Heart left ventricle (tissue), 16 donors: ENCODE measurements around the gene OSBPL9. TPM values are rescaled to one million over a fixed set of nuclear protein-coding genes. Genes with fewer than 3 reads are reported as not detected.
A peak's percentile ranks its signal among the peaks of the same experiment; 100 is the strongest.

Source experiments
- ATAC-seq, 4 donors: fragments of 200-7000 bp; cut with Tn5 transposase; one replicate each; pipeline ENCODE4 v1.9.1; 2020 to 2022; ENCODE audit warnings: moderate library complexity in 4 of 4, mild to moderate bottlenecking in 3 of 4, moderate number of reproducible peaks in 1 of 4
- DNase-seq, 5 donors: peaks; one replicate each; pipeline ENCODE4 v3.0.0-alpha.2; 2020
- H3K27ac ChIP-seq, 12 donors: fragments of 200-600 bp; sonication (generic) in 4 of 12; one replicate each; pipeline versions ENCODE4 v1.5.0 to v1.8.0; 2016 to 2022; ENCODE audit warnings: mild to moderate bottlenecking in 2 of 12
- H3K27me3 ChIP-seq, 9 donors: fragments of 200-600 bp; sonication (generic) in 2 of 9; one replicate each; pipeline versions ENCODE4 v1.5.1 to v1.8.0; 2016 to 2022; ENCODE audit warnings: mild to moderate bottlenecking in 3 of 9
- H3K36me3 ChIP-seq, 9 donors: fragments of 200-600 bp; sonication (generic) in 2 of 9; one replicate each; pipeline versions ENCODE4 v1.5.0 to v1.8.0; 2018 to 2022; ENCODE audit warnings: mild to moderate bottlenecking in 2 of 9
- H3K4me1 ChIP-seq, 12 donors: fragments of 200-600 bp; sonication (generic) in 4 of 12; one replicate each; pipeline versions ENCODE4 v1.5.0 to v1.8.0; 2016 to 2022; ENCODE audit warnings: mild to moderate bottlenecking in 3 of 12
- H3K4me3 ChIP-seq, 12 donors: fragments of 200-600 bp; sonication (generic) in 4 of 12; one replicate each; pipeline versions ENCODE4 v1.5.0 to v1.8.0; 2017 to 2022; ENCODE audit warnings: mild to moderate bottlenecking in 9 of 12, moderate library complexity in 4 of 12
- H3K9me3 ChIP-seq, 12 donors: fragments of 200-600 bp; sonication (generic) in 4 of 12; one replicate each; pipeline versions ENCODE4 v1.5.0 to v1.8.0; 2016 to 2022; ENCODE audit warnings: mild to moderate bottlenecking in 1 of 12
- CTCF ChIP-seq, 12 donors: fragments of 200-600 bp; sonication (generic) in 4 of 12; IDR thresholded peaks; one replicate each; pipeline versions ENCODE4 v1.5.0 to v1.8.0; 2018 to 2022; ENCODE audit warnings: antibody characterized with exemption in 12 of 12, mild to moderate bottlenecking in 5 of 12
- POLR2A ChIP-seq, 2 donors: fragments of 450-650 bp; IDR thresholded peaks; one replicate each; pipeline ENCODE4 v1.6.1; 2017; ENCODE audit warnings: antibody characterized with exemption in 2 of 2, mild to moderate bottlenecking in 2 of 2, moderate library complexity in 2 of 2
- WGBS, 4 donors: extraction: QIAGEN DNeasy Blood & Tissue Kit in 2 of 4; methylation state at CpG; one replicate each; pipeline versions ENCODE4 v1.1.5 to v1.1.7; 2013 to 2018; 5-methylcytosine and 5-hydroxymethylcytosine counted together
- intact Hi-C, 10 donors: fragments of 100-400 bp; cut with DNase I; formaldehyde crosslinking; loops; one replicate each; pipeline versions ENCODE4 v1.11.1 to v1.14.2; 2022
- polyA plus RNA-seq, 2 donors: library from polyadenylated mRNA; stranded (reverse); fragments of 200-250 nt; gene quantifications; one replicate each; pipeline ENCODE4 v1.2.3, GENCODE V29; 2013
- total RNA-seq, 9 donors: library from RNA; depleted of rRNA in 2 of 9; stranded (reverse); fragments of >200 nt in 2 of 9; fragmentation: NEBNext Ultra II Directional in 3 of 9; extraction: Animal tissue kit (Norgen Biotek cat#: 25700) in 3 of 9; gene quantifications; one replicate each; pipeline versions ENCODE4 v1.1.0 to v1.2.4, GENCODE V29; 2016 to 2023
- donor health status: ischemic (EF 13 %, LVEDD 7.1; RV severe dilation, severe dysfunction).
- donor health status: healthy with polysubstance abuse.
- donor health status: DM: no; HTN: yes; CAD: no.
- donor health status: DM: no; HTN: no; CAD: no.
- donor health status: ischemic (EF 25% LVEDD 6.9; RV normal size, moderate dysfunction).
- donor health status: ischemic (EF 25% LVEDD 5.7; RV mildly dilated, moderate dysfunction).
- donor health status: healthy.
- donor health status: DM: yes; HTN: yes; CAD: no.
- donor health status: ischemic (EF 35%, LVEDD 5.7; RV mildly dilated, moderate dysfunction).
- donor health status: nonischemic (EF 11% LVEDD 7.7; RV severe dilation, severe dysfunction).
- donor health status: DM: yes; HTN: yes; CAD: no.
- donor health status: PGD.
- donor health status: ischemic (EF 29% LVEDD 5.4; RV normal size, mild dysfunction).
- donor health status: nonischemic (EF 23%, LVEDD 6.1; RV moderate dilation, normal function).

The OSBPL9 gene
- total and polyA plus RNA-seq, 11 donors: 44.5 to 69.5 (median 52.5) TPM

- Histone ChIP-seq H3K4me3 (no peak overlapping the region), H3K27ac (no peak overlapping the region), H3K9me3 (no peaks in the 10 kb centered on the region), H3K36me3 (no peaks in the 10 kb centered on the region), H3K27me3 (no peaks in the 10 kb centered on the region), H3K4me1 (peaks cover 0 to 18% (median 3%) of the 10 kb centered on the region in 12 donors)
- ATAC-seq: no peak
- 89 to 93% (median 91%) methylated on average over 3 of the region's 3 CpGs for WGBS, 4 donors
- TF ChIP-seq CTCF (IDR thresholded peaks at IDR 0.05) (no peak), POLR2A (IDR thresholded peaks at IDR 0.05) (no peak)
- no peak for DNase-seq
- intact Hi-C loops: no loop called here
Observed at GRCh38 chr1:51581238-51581637, 35.7 kb upstream of the OSBPL9 start.

- peak; percentile 73 to 92 (median 81) for DNase-seq
- peak; percentile 95 to 99 (median 98) for ATAC-seq
- TF ChIP-seq POLR2A (IDR thresholded peaks at IDR 0.05) (no peak), CTCF (IDR thresholded peaks at IDR 0.05) (no peak)
- 27 to 39% (median 30%) methylated on average over 9 of the region's 9 CpGs for WGBS, 4 donors
- Histone ChIP-seq H3K9me3 (no peaks in the 10 kb centered on the region), H3K4me3 (no peak overlapping the region), H3K4me1 (peaks cover 0 to 14% (median 3%) of the 10 kb centered on the region in 12 donors), H3K27ac (peak overlapping the region in 9 of 12 donors; percentile 10 to 62 (median 50)), H3K36me3 (no peaks in the 10 kb centered on the region), H3K27me3 (no peaks in the 10 kb centered on the region)
- intact Hi-C loops: no loop called here
Observed at GRCh38 chr1:51583532-51583931, 33.4 kb upstream of the OSBPL9 start.

- H3K9me3 ChIP-seq: no peaks in the 10 kb centered on the region
- no peak for TF ChIP-seq POLR2A (IDR thresholded peaks at IDR 0.05)
- ATAC-seq: peak in 2 of 4 donors; percentile 15 to 21
- no peaks in the 10 kb centered on the region for H3K27me3 ChIP-seq
- H3K4me3 ChIP-seq: no peak overlapping the region
- 61 to 70% (median 69%) methylated on average over 5 of the region's 5 CpGs for WGBS, 4 donors
- no peak for DNase-seq
- peaks cover 0 to 14% (median 3%) of the 10 kb centered on the region in 12 donors for H3K4me1 ChIP-seq
- peak overlapping the region in 8 of 12 donors; percentile 10 to 62 (median 43) for H3K27ac ChIP-seq
- intact Hi-C loops: no loop called here
- H3K36me3 ChIP-seq: no peaks in the 10 kb centered on the region
Observed at GRCh38 chr1:51584021-51584420, 32.9 kb upstream of the OSBPL9 start.

GRCh38 chr1:51592711-51593110 lies 24.2 kb upstream of the OSBPL9 start:
- no peak for ATAC-seq
- Histone ChIP-seq H3K9me3 (no peaks in the 10 kb centered on the region), H3K36me3 (no peaks in the 10 kb centered on the region), H3K27ac (no peak overlapping the region), H3K27me3 (no peaks in the 10 kb centered on the region), H3K4me1 (no peaks in the 10 kb centered on the region), H3K4me3 (no peak overlapping the region)
- intact Hi-C loops: no loop called here
- no peak for TF ChIP-seq CTCF (IDR thresholded peaks at IDR 0.05)
- TF ChIP-seq POLR2A (IDR thresholded peaks at IDR 0.05): no peak
- no peak for DNase-seq

GRCh38 chr1:51594716-51595115 lies 22.2 kb upstream of the OSBPL9 start:
- intact Hi-C loops: no loop called here
- Histone ChIP-seq H3K36me3 (no peaks in the 10 kb centered on the region), H3K4me3 (no peak overlapping the region), H3K4me1 (no peaks in the 10 kb centered on the region), H3K27ac (no peak overlapping the region), H3K27me3 (no peaks in the 10 kb centered on the region), H3K9me3 (no peaks in the 10 kb centered on the region)
- WGBS, 4 donors: 88 to 93% (median 91%) methylated on average over 19 to 20 of the region's 20 CpGs
- ATAC-seq: no peak
- DNase-seq: no peak
- no peak for TF ChIP-seq CTCF (IDR thresholded peaks at IDR 0.05)
- TF ChIP-seq POLR2A (IDR thresholded peaks at IDR 0.05): no peak
